Naive thymus-derived CD8-positive, alpha-beta T cell (primary cell): ENCODE results near the gene PPTC7. TPM values are rescaled to one million over a fixed set of nuclear protein-coding genes. Genes with fewer than 3 reads are reported as not detected.
A peak's percentile ranks its signal among the peaks of the same experiment; 100 is the strongest.
"Not testable (repeated sequence)": the region's sequence is repeated elsewhere in the genome, so short reads cannot be mapped to it uniquely, and the experiment has no call there.

Source experiments
- ATAC-seq, 2 donors: fragments of 150-1000 bp; cut with Tn5 transposase in 1 of 2; sonication (Bioruptor Pico), chemical (Tn5 transposase) in 1 of 2; 1 replicate in 1 of 2; 2 replicates in 1 of 2; pipeline ENCODE4 v1.10.0; 2021; ENCODE audit warnings: mild to moderate bottlenecking in 2 of 2, moderate library complexity in 2 of 2
- POLR2A ChIA-PET: fragments of 350-600 bp; sonication (Branson Sonifier 250); formaldehyde crosslinking; loops from one replicate; lab custom pipeline; 2021; ENCODE audit warnings: antibody characterized with exemption; lab: Charles Lee
- DNase-seq, 10 donors: peaks; one replicate each; pipeline versions ENCODE4 v3.0.0 to v3.0.0-alpha.2; 2020 to 2022
- H3K27ac Mint-ChIP-seq, 10 donors: one replicate each; pipeline ENCODE4 v1.8.0; 2020 to 2022; ENCODE audit warnings: mild to moderate bottlenecking in 10 of 10, mixed read lengths in 10 of 10, moderate library complexity in 4 of 10, inconsistent platforms in 1 of 10
- H3K27me3 Mint-ChIP-seq, 5 donors: one replicate each; pipeline ENCODE4 v1.8.0; 2021 to 2022; ENCODE audit warnings: mixed read lengths in 5 of 5
- H3K36me3 Mint-ChIP-seq, 3 donors: one replicate each; pipeline ENCODE4 v1.8.0; 2020 to 2022; ENCODE audit warnings: mixed read lengths in 3 of 3, mild to moderate bottlenecking in 2 of 3, inconsistent platforms in 1 of 3
- H3K4me1 Mint-ChIP-seq, 4 donors: one replicate each; pipeline ENCODE4 v1.8.0; 2021 to 2022; ENCODE audit warnings: mixed read lengths in 4 of 4
- H3K4me3 Mint-ChIP-seq, 10 donors: one replicate each; pipeline ENCODE4 v1.8.0; 2020 to 2022; ENCODE audit warnings: mild to moderate bottlenecking in 10 of 10, mixed read lengths in 10 of 10, moderate library complexity in 6 of 10, inconsistent platforms in 1 of 10
- H3K9me3 Mint-ChIP-seq, 9 donors: one replicate each; pipeline ENCODE4 v1.8.0; 2020 to 2022; ENCODE audit warnings: mixed read lengths in 9 of 9, mild to moderate bottlenecking in 3 of 9, inconsistent platforms in 1 of 9, moderate library complexity in 1 of 9
- polyA plus RNA-seq, 3 donors: library from polyadenylated mRNA; unstranded; fragments of 300-500 nt; fragmentation: Illumina TruSeq; gene quantifications; one replicate each; pipeline ENCODE4 v1.2.3, GENCODE V29; 2021
- total RNA-seq, 8 experiments: library from RNA in 2 of 8; stranded (reverse) in 2 of 8; gene quantifications; one replicate each; pipeline ENCODE4 v1.2.3 and lab custom pipeline; 2021 to 2026

The PPTC7 gene
- total and polyA plus RNA-seq, 5 experiments from 2014 or later = 7.6 to 34.8 (median 10.2) TPM

- no peak overlapping the region for H3K4me3 Mint-ChIP-seq
- H3K27ac Mint-ChIP-seq = peak overlapping the region in 4 of 10 donors; percentile 10 to 66 (median 34)
- peaks cover 0 to 17% (median 4%) of the 10 kb centered on the region in 3 donors for H3K36me3 Mint-ChIP-seq
- ATAC-seq (no peak), DNase-seq (no peak)
- POLR2A ChIA-PET = interaction anchor here (0.8 kb wide), 1 partner anchor 77 kb away, joined by 4 read pairs; no protein-coding TSS in a partner anchor
- no peaks in the 10 kb centered on the region for H3K9me3 Mint-ChIP-seq
- H3K4me1 Mint-ChIP-seq = peaks cover 0 to 8% (median 7%) of the 10 kb centered on the region in 4 donors
- no peaks in the 10 kb centered on the region for H3K27me3 Mint-ChIP-seq
Measured at GRCh38 chr12:110528277-110528839, 54.8 kb downstream of the PPTC7 start.

GRCh38 chr12:110520876-110521712 lies 62.0 kb downstream of the PPTC7 start:
- not testable (repeated sequence) for H3K27me3 Mint-ChIP-seq, H3K27ac Mint-ChIP-seq, ATAC-seq, DNase-seq, H3K9me3 Mint-ChIP-seq, H3K4me1 Mint-ChIP-seq, H3K36me3 Mint-ChIP-seq, H3K4me3 Mint-ChIP-seq
- POLR2A ChIA-PET = interaction anchor here (0.7 kb wide), 1 partner anchor 53 kb away, joined by 4 read pairs; the partner anchor contains the start of gene GPN3

- H3K4me1 Mint-ChIP-seq, H3K4me3 Mint-ChIP-seq, H3K36me3 Mint-ChIP-seq, H3K9me3 Mint-ChIP-seq, ATAC-seq, H3K27me3 Mint-ChIP-seq, DNase-seq, H3K27ac Mint-ChIP-seq, POLR2A ChIA-PET: not testable (repeated sequence)
Measured at GRCh38 chr12:110518014-110518413, 65.1 kb downstream of the PPTC7 start.

- H3K4me1 Mint-ChIP-seq = peaks cover 0 to 2% (median 0%) of the 10 kb centered on the region in 4 donors
- POLR2A ChIA-PET = no interaction called here
- H3K9me3 Mint-ChIP-seq = no peaks in the 10 kb centered on the region
- no peak overlapping the region for H3K27ac Mint-ChIP-seq
- H3K36me3 Mint-ChIP-seq = no peaks in the 10 kb centered on the region
- H3K27me3 Mint-ChIP-seq = no peaks in the 10 kb centered on the region
- H3K4me3 Mint-ChIP-seq = no peak overlapping the region
- ATAC-seq (no peak), DNase-seq (no peak)
Measured at GRCh38 chr12:110516995-110517394, 66.1 kb downstream of the PPTC7 start.

GRCh38 chr12:110514363-110514762 lies 68.8 kb downstream of the PPTC7 start:
- H3K4me1 Mint-ChIP-seq = peaks cover 0 to 2% (median 0%) of the 10 kb centered on the region in 4 donors
- H3K27ac Mint-ChIP-seq = peak overlapping the region in 1 of 10 donors; percentile 25
- H3K9me3 Mint-ChIP-seq = no peaks in the 10 kb centered on the region

GRCh38 chr12:110513842-110514241 lies 69.3 kb downstream of the PPTC7 start:
- H3K36me3 Mint-ChIP-seq = no peaks in the 10 kb centered on the region
- H3K27me3 Mint-ChIP-seq = peaks cover 0 to 2% (median 0%) of the 10 kb centered on the region in 5 donors
- ATAC-seq (no peak), DNase-seq (no peak)
- H3K9me3 Mint-ChIP-seq = no peaks in the 10 kb centered on the region
- POLR2A ChIA-PET = interaction anchor here (0.7 kb wide), 1 partner anchor 86 kb away, joined by 3 read pairs; no protein-coding TSS in a partner anchor
- H3K4me3 Mint-ChIP-seq = no peak overlapping the region
- peak overlapping the region in 1 of 10 donors; percentile 25 for H3K27ac Mint-ChIP-seq
- peaks cover 0 to 2% (median 0%) of the 10 kb centered on the region in 4 donors for H3K4me1 Mint-ChIP-seq

More at GRCh38 chr12:110514363-110514762, 68.8 kb downstream of the PPTC7 start:
- peaks cover 0 to 2% (median 0%) of the 10 kb centered on the region in 5 donors for H3K27me3 Mint-ChIP-seq
- H3K4me3 Mint-ChIP-seq = no peak overlapping the region
- ATAC-seq (no peak), DNase-seq (no peak)
- POLR2A ChIA-PET = no interaction called here
- no peaks in the 10 kb centered on the region for H3K36me3 Mint-ChIP-seq

- no peak for DNase-seq
- Mint-ChIP-seq H3K4me3 (no peak overlapping the region), H3K27ac (peak overlapping the region in 1 of 10 donors; percentile 82), H3K4me1 (peaks cover 0 to 2% (median 0%) of the 10 kb centered on the region in 4 donors), H3K36me3 (no peaks in the 10 kb centered on the region), H3K9me3 (no peaks in the 10 kb centered on the region), H3K27me3 (peaks cover 0 to 2% (median 0%) of the 10 kb centered on the region in 5 donors)
- ATAC-seq = no peak
- POLR2A ChIA-PET = interaction anchor here (0.5 to 0.6 kb wide), 2 partner anchors 32 to 36 kb away, joined by 3 read pairs; no protein-coding TSS in a partner anchor
Measured at GRCh38 chr12:110508071-110508586, 75.0 kb downstream of the PPTC7 start.

- DNase-seq (no peak), ATAC-seq (no peak)
- H3K27me3 Mint-ChIP-seq = peaks cover 0 to 3% (median 0%) of the 10 kb centered on the region in 5 donors
- POLR2A ChIA-PET = no interaction called here
- H3K9me3 Mint-ChIP-seq = peaks cover 0 to 2% (median 0%) of the 10 kb centered on the region in 9 donors
- H3K27ac Mint-ChIP-seq = no peak overlapping the region
- peaks cover 0 to 4% (median 0%) of the 10 kb centered on the region in 3 donors for H3K36me3 Mint-ChIP-seq
- H3K4me1 Mint-ChIP-seq = peaks cover 10 to 24% (median 22%) of the 10 kb centered on the region in 4 donors
- no peak overlapping the region for H3K4me3 Mint-ChIP-seq
Measured at GRCh38 chr12:110505332-110505731, 77.8 kb downstream of the PPTC7 start.

- ATAC-seq = no peak
- DNase-seq = no peak
- peak overlapping the region in 3 of 10 donors; percentile 13 to 62 (median 45) for H3K4me3 Mint-ChIP-seq
- H3K27me3 Mint-ChIP-seq = peaks cover 0 to 3% (median 0%) of the 10 kb centered on the region in 5 donors
- H3K27ac Mint-ChIP-seq = peak overlapping the region in 5 of 10 donors; percentile 34 to 97 (median 96)
- POLR2A ChIA-PET = interaction anchor here (1.0 to 4.8 kb wide), 4 partner anchors 10 to 99 kb away, joined by 3 to 48 read pairs (median 4); partner anchors contain the start of genes ARPC3, FAM216A and GPN3
- H3K9me3 Mint-ChIP-seq = peaks cover 0 to 2% (median 0%) of the 10 kb centered on the region in 9 donors
- H3K4me1 Mint-ChIP-seq = peaks cover 16 to 41% (median 36%) of the 10 kb centered on the region in 4 donors
- peaks cover 0 to 8% (median 4%) of the 10 kb centered on the region in 3 donors for H3K36me3 Mint-ChIP-seq
Measured at GRCh38 chr12:110503432-110503831, 79.7 kb downstream of the PPTC7 start.

- ATAC-seq (peak; percentile 92 to 95), DNase-seq (peak; percentile 96 to 100 (median 99))
- H3K9me3 Mint-ChIP-seq = peaks cover 0 to 2% (median 0%) of the 10 kb centered on the region in 9 donors
- peak within 1 kb of the TSS; percentile 94 to 99 (median 96) for H3K4me3 Mint-ChIP-seq
- POLR2A ChIA-PET = interaction anchor here (0.6 to 4.8 kb wide), 15 partner anchors 8 to 1513 kb away, joined by 3 to 48 read pairs (median 4); partner anchors contain the start of genes ARPC3, FAM216A, GPN3 and TCTN1
- peaks cover 0 to 16% (median 4%) of the 10 kb centered on the region in 3 donors for H3K36me3 Mint-ChIP-seq
- peaks cover 0 to 3% (median 0%) of the 10 kb centered on the region in 5 donors for H3K27me3 Mint-ChIP-seq
- H3K27ac Mint-ChIP-seq = peak within 1 kb of the TSS; percentile 92 to 99 (median 97)
- peaks cover 16 to 45% (median 39%) of the 10 kb centered on the region in 4 donors for H3K4me1 Mint-ChIP-seq
Measured at GRCh38 chr12:110501752-110502738, 81.1 kb downstream of the PPTC7 start, which contains the start of the genes RAD9B and VPS29. TSS of gene RAD9B (plus strand) at chr12:110502331. CDS start at chr12:110502338, 7 bp downstream. TSS of gene VPS29 (minus strand) at chr12:110502111. CDS start at chr12:110502051, 60 bp downstream.

GRCh38 chr12:110501399-110501751 lies 81.7 kb downstream of the PPTC7 start:
- peak; percentile 1 to 3 for ATAC-seq
- Mint-ChIP-seq H3K36me3 (peaks cover 0 to 18% (median 4%) of the 10 kb centered on the region in 3 donors), H3K9me3 (peaks cover 0 to 2% (median 0%) of the 10 kb centered on the region in 9 donors), H3K4me1 (peaks cover 16 to 47% (median 40%) of the 10 kb centered on the region in 4 donors), H3K27me3 (peaks cover 0 to 3% (median 0%) of the 10 kb centered on the region in 5 donors), H3K4me3 (peak overlapping the region; percentile 94 to 99 (median 96)), H3K27ac (peak overlapping the region; percentile 92 to 99 (median 97))
- POLR2A ChIA-PET = interaction anchor here (0.7 to 4.8 kb wide), 9 partner anchors 26 to 507 kb away, joined by 3 to 48 read pairs (median 4); partner anchors contain the start of genes ARPC3, FAM216A and GPN3
- DNase-seq = peak in 3 of 10 donors; percentile 6 to 18 (median 11)
